Uterus (tissue), 4 donors: ENCODE data around the gene WRAP73. TPM values are rescaled to one million over a fixed set of nuclear protein-coding genes. Genes with fewer than 3 reads are reported as not detected.

Experiments used
- DNase-seq, 2 donors: peaks; one replicate each; pipeline ENCODE4 v3.0.0-alpha.2; 2019 to 2020
- H3K27ac ChIP-seq, 2 donors: fragments of 200-600 bp; sonication (generic); 1 replicate in 1 of 2; 2 replicates in 1 of 2; pipeline ENCODE4 v1.5.1; 2016 to 2018
- H3K27me3 ChIP-seq, 2 donors: fragments of 200-600 bp; sonication (generic); one replicate each; pipeline ENCODE4 v1.5.1; 2018 to 2019; ENCODE audit warnings: control low read depth in 1 of 2
- H3K36me3 ChIP-seq, 2 donors: fragments of 200-600 bp; sonication (generic); one replicate each; pipeline ENCODE4 v1.5.1; 2019; ENCODE audit warnings: control low read depth in 1 of 2
- H3K4me1 ChIP-seq, 2 donors: fragments of 200-600 bp; sonication (generic); one replicate each; pipeline ENCODE4 v1.5.1; 2018 to 2019; ENCODE audit warnings: control low read depth in 1 of 2
- H3K4me3 ChIP-seq, 2 donors: fragments of 200-600 bp; sonication (generic); 1 replicate in 1 of 2; 2 replicates in 1 of 2; pipeline ENCODE4 v1.5.1; 2018 to 2019; ENCODE audit warnings: mild to moderate bottlenecking in 1 of 2
- H3K9me3 ChIP-seq, 2 donors: fragments of 200-600 bp; sonication (generic); one replicate each; pipeline ENCODE4 v1.5.1; 2019; ENCODE audit warnings: control low read depth in 1 of 2
- POLR2A ChIP-seq, 2 donors: fragments of 450-650 bp; IDR thresholded peaks; one replicate each; pipeline ENCODE4 v1.6.1; 2016; ENCODE audit warnings: antibody characterized with exemption in 2 of 2, mild to moderate bottlenecking in 1 of 2, moderate library complexity in 1 of 2
- intact Hi-C: fragments of 100-400 bp; cut with DNase I; formaldehyde crosslinking; loops from one replicate; pipeline ENCODE4 v1.15.1; 2023; ENCODE audit warnings: low total_unique reads
- total RNA-seq, 4 donors: library from RNA; depleted of rRNA in 3 of 4; stranded (reverse); fragments of >200 nt in 3 of 4; gene quantifications; one replicate each; pipeline versions ENCODE4 v1.1.0 to v1.2.4, GENCODE V29; 2014 to 2023
- TF ChIP-seq, protein P1 (sequence below), 4 experiments: fragments of 200-600 bp in 2 of 4; fragments of 450-650 bp in 2 of 4; sonication (generic) in 2 of 4; IDR thresholded peaks; one replicate each; pipeline ENCODE4 v1.5.1; 2016 to 2019; ENCODE audit warnings: antibody characterized with exemption in 4 of 4, mild to moderate bottlenecking in 2 of 4, moderate library complexity in 1 of 4
- donor health status: DM: yes; HTN: yes; CAD: no.

Gene WRAP73
- total RNA-seq, 4 donors from 2014 or later = 4.6 to 31.7 (median 25.0) TPM

- TF ChIP-seq POLR2A (IDR thresholded peaks at IDR 0.05) = no peak
- TF ChIP-seq, protein P1, sequence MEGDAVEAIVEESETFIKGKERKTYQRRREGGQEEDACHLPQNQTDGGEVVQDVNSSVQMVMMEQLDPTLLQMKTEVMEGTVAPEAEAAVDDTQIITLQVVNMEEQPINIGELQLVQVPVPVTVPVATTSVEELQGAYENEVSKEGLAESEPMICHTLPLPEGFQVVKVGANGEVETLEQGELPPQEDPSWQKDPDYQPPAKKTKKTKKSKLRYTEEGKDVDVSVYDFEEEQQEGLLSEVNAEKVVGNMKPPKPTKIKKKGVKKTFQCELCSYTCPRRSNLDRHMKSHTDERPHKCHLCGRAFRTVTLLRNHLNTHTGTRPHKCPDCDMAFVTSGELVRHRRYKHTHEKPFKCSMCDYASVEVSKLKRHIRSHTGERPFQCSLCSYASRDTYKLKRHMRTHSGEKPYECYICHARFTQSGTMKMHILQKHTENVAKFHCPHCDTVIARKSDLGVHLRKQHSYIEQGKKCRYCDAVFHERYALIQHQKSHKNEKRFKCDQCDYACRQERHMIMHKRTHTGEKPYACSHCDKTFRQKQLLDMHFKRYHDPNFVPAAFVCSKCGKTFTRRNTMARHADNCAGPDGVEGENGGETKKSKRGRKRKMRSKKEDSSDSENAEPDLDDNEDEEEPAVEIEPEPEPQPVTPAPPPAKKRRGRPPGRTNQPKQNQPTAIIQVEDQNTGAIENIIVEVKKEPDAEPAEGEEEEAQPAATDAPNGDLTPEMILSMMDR (IDR thresholded peaks at IDR 0.05) = no peak
- H3K4me1 ChIP-seq = peaks cover 0 to 28% of the 10 kb centered on the region in 2 donors
- no peaks in the 10 kb centered on the region for H3K36me3 ChIP-seq
- intact Hi-C loops = no loop called here
- no peak for DNase-seq
- peaks cover 18 to 27% of the 10 kb centered on the region in 2 donors for H3K27me3 ChIP-seq
- peak within 1 kb of the TSS in 1 of 2 donors; percentile 30 for H3K4me3 ChIP-seq
- H3K27ac ChIP-seq = no peak within 1 kb of the TSS
- H3K9me3 ChIP-seq = no peaks in the 10 kb centered on the region
Observed at GRCh38 chr1:3651930-3652547, 2.1 kb upstream of the WRAP73 start, which contains the start of gene TP73. Gene TP73, plus strand, starts transcription at chr1:3652516. Its CDS starts 29,850 bp downstream, at chr1:3682366.

DNA sequence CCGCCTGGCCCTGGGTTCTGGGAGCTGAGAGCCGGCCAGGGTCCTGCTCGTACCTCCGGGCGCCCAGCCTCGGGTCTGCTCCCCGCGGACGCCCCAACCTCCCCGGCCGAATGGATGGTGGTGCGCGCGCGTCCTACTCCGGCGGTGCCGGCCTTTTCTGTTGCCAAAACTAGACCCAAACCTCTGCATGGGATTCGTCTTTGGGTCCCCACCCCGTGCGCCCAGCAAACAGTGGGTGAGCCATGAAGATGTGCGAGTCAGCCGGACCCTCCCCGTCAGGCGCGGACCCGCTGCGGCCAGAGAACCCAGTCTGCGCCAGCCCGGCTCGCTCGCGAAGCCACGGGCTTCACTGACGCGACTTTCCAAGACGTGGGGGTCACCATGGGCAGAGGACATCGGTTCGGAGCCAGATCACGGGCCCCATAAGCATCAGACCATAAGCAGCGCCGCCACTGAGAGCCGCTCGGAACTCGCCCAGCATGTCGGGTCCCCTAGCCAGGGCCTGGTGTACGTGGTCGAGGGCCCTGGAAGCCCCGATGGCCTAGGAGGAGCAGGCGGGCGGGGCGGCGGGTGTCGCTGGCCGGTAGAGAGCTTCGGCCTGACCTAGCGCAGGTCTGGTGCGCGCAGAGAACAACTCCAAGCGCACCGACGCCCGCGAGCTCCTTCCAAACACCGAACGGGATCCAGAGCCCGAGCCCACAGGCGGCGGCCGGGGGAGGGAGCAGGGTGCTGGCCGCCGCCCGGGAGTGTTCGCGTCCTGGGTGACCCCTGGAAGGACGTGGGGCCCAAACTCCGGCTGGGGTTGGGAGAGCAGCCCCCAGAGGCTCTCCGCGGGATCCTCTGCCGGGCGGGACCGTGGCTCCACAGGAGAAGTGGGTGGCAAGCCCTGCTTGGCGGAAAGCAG, 1.4 kb upstream of the WRAP73 start:
- Histone ChIP-seq H3K4me1 (peaks cover 0 to 28% of the 10 kb centered on the region in 2 donors), H3K9me3 (no peaks in the 10 kb centered on the region), H3K4me3 (peak overlapping the region in 1 of 2 donors; percentile 55), H3K27me3 (peaks cover 18 to 27% of the 10 kb centered on the region in 2 donors), H3K36me3 (no peaks in the 10 kb centered on the region), H3K27ac (no peak overlapping the region)
- TF ChIP-seq, protein P1 (IDR thresholded peaks at IDR 0.05) = no peak
- TF ChIP-seq POLR2A (IDR thresholded peaks at IDR 0.05) = no peak
- no peak for DNase-seq
- intact Hi-C loops = no loop called here

GRCh38 chr1:3650248-3651025, 534 bp upstream of the WRAP73 start:
- DNase-seq = no peak
- no peaks in the 10 kb centered on the region for H3K36me3 ChIP-seq
- no peaks in the 10 kb centered on the region for H3K9me3 ChIP-seq
- peaks cover 0 to 28% of the 10 kb centered on the region in 2 donors for H3K4me1 ChIP-seq
- peak overlapping the region; percentile 44 to 55 for H3K4me3 ChIP-seq
- H3K27ac ChIP-seq = no peak overlapping the region
- H3K27me3 ChIP-seq = peaks cover 18 to 27% of the 10 kb centered on the region in 2 donors
- intact Hi-C loops = no loop called here
- no peak for TF ChIP-seq POLR2A (IDR thresholded peaks at IDR 0.05)
- TF ChIP-seq, protein P1 (IDR thresholded peaks at IDR 0.05) = no peak

DNA sequence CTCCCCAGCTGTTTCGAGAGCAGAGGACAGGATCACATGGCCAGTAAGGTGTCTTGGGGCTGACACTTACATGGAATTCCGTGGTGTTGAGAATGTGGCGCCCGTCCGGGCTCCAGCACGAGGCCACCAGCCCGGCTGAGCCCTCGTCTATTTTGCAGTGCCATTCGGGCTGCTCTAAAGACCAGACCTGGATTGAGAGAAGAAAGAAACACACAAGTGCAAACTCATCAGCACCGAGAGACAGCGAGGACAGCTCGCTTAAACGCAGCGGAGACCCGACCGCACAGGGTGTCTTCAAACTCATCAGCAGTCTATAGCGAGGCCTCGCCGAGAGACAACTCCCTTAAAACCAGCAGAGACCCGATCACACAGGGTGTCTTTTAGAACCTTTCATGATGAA, 3.3 kb downstream of the WRAP73 start:
- Histone ChIP-seq H3K27me3 (peaks cover 11 to 14% of the 10 kb centered on the region in 2 donors), H3K4me3 (no peak overlapping the region), H3K4me1 (peaks cover 0 to 15% of the 10 kb centered on the region in 2 donors), H3K9me3 (no peaks in the 10 kb centered on the region), H3K36me3 (no peaks in the 10 kb centered on the region), H3K27ac (no peak overlapping the region)
- TF ChIP-seq, protein P1 (IDR thresholded peaks at IDR 0.05) = no peak
- no peak for TF ChIP-seq POLR2A (IDR thresholded peaks at IDR 0.05)
- intact Hi-C loops = loop anchor here (10.0 kb wide), 1 partner anchor 1062 kb away; the partner anchor contains the start of gene PRXL2B
- DNase-seq = no peak
